NCI-H2196 treated with DMSO at 0.1 percent for 48 hours (cell line): ENCODE data around the gene FERD3L.

Experiments
- DNase-seq: peaks from one replicate; lab custom pipeline; 2025; ENCODE audit not compliant: unreplicated experiment; lab: John Stamatoyannopoulos, UW

FERD3L gene

DNA sequence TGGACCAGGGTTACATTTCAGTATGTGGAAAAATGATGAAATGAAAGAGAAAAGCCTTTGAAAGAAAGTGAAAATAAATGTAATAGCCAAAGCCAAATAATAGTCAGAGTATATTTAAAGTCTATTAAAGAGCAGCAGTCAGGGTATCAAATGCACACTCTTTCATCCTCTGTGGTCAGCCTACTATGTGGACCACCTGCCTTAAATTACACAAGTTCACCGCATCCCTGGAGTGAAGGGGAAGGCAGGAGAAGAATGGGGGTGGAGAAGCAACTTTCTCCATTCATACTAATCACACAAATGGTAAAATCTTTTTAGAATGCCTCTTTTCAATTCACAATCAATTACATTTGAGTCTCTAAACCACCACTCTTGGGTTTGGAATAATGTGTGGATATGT is 43.7 kb downstream of the FERD3L start:
- no peak for DNase-seq

DNA sequence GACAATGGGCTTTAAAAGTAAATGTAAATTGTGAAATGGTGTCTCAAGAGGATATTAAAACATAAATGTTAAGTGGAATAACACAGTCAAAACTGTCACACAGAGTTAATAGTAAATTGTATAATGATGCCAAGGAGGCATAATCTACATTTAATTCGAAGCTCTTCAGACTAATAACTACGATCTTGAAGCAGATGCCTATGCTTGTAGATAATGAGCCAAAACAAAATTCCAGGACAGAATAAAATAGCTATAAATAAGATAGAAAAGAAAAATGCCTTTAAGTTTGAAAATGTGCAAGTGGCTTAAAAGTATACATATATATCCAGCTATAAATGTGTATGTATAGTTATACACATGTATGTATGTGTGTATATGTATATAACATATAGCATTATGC is 45.3 kb downstream of the FERD3L start:
- no peak for DNase-seq

DNA sequence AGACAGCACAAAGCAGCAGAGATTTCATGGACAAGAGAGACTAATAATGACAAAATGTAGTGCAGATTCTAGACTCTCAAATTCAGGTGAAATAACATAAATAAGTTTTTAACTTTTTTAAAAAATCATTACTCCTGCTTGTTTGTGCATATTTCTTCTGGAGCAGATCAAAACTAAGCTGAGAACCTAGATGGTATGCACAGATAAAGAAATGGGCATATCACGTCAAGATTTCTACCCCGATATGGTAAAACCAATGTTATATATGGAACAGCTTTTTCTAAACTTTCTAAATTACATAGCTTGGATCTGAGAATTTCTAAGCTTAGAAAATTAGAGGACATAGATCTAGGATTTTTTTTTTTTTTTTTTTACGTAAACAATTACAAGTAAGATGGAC is 46.0 kb downstream of the FERD3L start:
- no peak for DNase-seq

DNA sequence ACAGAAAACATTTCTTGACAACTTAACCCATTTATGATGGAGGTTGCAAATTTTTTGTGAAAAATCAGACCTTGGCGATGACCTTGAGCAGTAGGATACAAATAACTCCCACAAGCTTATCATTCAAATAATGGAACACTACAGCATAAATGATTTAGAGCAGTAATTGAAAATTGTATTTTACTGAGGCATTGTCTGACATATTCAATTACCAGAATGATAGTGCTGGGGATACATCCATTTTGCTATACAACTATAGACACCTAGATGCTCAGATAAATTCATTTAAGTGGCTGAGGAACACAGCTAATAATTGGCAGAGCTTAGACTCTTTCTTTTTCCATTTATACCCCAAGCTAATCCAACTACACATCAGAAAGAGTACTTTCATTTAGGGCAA is 46.7 kb downstream of the FERD3L start:
- DNase-seq, result no peak

DNA sequence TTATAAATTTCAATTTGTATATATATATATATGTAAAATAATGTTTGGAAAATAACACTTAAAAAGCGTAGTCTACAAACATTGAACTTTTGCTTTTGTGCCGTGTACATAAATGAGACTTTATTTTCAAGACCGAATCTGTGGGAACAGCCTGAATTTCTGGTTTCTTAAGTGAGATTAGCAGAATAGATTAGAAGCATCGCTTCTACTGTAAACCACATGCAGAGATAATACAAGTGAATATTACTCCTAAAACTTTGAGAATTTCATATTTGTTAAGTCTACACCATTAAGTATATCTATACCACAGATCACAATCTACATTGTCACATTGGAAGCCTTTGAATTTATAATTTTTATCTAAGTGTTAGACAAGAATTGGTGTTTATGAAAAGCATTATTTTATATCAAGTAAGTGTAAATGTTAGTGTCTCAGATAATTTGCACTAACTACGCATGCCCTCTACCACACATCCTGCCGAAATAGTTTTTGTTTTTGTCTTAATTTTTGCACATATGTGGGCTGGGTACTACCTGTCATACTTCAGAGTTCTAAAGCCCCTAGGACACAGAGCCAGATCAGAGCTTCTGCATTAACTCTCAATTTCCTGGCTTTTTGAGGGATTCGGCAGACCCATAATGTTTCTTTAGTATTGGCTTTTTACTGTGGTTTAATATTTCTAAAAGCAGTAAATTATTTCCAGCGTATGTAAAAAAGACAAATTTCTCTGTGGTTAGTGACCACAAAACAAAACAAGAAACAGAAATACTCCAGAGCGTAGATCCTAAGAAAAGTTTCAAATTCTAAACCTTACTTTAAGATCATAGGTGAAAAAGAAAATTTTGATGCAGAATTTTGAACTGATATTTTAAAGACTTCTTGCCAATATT is 47.8 kb downstream of the FERD3L start:
- DNase-seq, result no peak

DNA sequence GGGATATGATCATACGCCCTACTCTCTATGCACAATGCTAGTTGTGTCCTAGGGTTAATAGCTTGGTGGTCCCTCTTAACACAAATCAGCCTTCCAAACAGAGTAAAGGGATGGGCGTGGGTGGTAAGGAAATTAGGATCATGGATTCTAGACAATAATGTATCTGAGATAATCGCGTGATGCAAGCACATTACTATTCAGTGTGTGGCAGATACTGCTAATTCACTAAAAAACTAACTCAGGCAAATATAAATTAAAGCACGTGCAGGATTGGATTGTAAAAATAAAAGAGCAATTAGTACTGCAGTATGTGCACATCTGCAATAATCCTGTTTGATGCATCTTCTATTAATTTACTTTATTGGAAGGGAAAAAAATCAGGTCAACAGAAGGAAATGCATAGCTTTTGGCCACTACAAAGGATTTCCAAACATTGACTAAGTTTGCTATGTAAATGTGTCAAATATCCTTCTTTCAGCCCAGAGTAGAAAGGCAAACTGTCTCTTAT is 49.8 kb downstream of the FERD3L start:
- DNase-seq, result no peak
